ENCODE data around the gene GATD1. TPM values are rescaled to one million over a fixed set of nuclear protein-coding genes. Genes with fewer than 3 reads are reported as not detected.

GATD1 gene
- total RNA-seq, 1 experiment from 2014 or later: 22.8 TPM

DNA sequence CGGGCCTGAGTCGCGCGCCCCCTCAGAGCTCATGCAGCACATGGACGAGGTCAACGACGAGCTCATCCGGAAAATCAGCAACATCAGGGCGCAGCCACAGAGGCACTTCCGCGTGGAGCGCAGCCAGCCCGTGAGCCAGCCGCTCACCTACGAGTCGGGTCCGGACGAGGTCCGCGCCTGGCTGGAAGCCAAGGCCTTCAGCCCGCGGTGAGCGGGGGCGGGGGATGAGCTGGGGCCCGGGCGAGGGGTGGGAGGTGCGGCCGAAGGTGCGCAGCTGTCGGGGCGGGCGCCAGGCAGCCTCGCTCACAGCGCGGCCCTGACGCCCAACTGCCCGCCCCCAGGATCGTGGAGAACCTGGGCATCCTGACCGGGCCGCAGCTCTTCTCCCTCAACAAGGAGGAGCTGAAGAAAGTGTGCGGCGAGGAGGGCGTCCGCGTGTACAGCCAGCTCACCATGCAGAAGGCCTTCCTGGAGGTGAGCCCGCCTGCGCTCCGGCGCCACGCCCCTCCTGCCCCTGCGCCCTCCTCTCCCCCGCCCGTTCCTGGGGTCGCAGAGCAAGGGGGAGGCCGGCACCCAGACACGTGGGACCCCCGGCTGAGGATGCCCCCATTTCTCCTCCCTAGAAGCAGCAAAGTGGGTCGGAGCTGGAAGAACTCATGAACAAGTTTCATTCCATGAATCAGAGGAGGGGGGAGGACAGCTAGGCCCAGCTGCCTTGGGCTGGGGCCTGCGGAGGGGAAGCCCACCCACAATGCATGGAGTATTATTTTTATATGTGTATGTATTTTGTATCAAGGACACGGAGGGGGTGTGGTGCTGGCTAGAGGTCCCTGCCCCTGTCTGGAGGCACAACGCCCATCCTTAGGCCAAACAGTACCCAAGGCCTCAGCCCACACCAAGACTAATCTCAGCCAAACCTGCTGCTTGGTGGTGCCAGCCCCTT lies 50.7 kb downstream of the GATD1 start:
- no peak for DNase-seq (ENCODE audit: low read depth, low spot score)
- in situ Hi-C loops (cut with HindIII; ENCODE audit: low pct_unique_long_range_greater_than_20kb, low sequenced_read_pairs): no loop called here

- in situ Hi-C loops (cut with HindIII; ENCODE audit: low pct_unique_long_range_greater_than_20kb, low sequenced_read_pairs): no loop called here
- no peak for DNase-seq (ENCODE audit: low read depth, low spot score)
Measured at GRCh38 chr11:725624-726202, 51.6 kb downstream of the GATD1 start.

- in situ Hi-C loops (cut with HindIII; ENCODE audit: low pct_unique_long_range_greater_than_20kb, low sequenced_read_pairs): no loop called here
Measured at GRCh38 chr11:724778-725386, 52.4 kb downstream of the GATD1 start.

GRCh38 chr11:724049-724777 lies 53.1 kb downstream of the GATD1 start:
- no peak for DNase-seq (ENCODE audit: low read depth, low spot score)
- in situ Hi-C loops (cut with HindIII; ENCODE audit: low pct_unique_long_range_greater_than_20kb, low sequenced_read_pairs): no loop called here

More at GRCh38 chr11:724778-725386, 52.4 kb downstream of the GATD1 start:
- DNase-seq (ENCODE audit: low read depth, low spot score): no peak

- peak; percentile 60 for DNase-seq (ENCODE audit: low read depth, low spot score)
- in situ Hi-C loops (cut with HindIII; ENCODE audit: low pct_unique_long_range_greater_than_20kb, low sequenced_read_pairs): no loop called here
Measured at GRCh38 chr11:723120-723883, 54.0 kb downstream of the GATD1 start.

- in situ Hi-C loops (cut with HindIII; ENCODE audit: low pct_unique_long_range_greater_than_20kb, low sequenced_read_pairs): no loop called here
- no peak for DNase-seq (ENCODE audit: low read depth, low spot score)
Measured at GRCh38 chr11:722346-722811, 54.9 kb downstream of the GATD1 start.

DNA sequence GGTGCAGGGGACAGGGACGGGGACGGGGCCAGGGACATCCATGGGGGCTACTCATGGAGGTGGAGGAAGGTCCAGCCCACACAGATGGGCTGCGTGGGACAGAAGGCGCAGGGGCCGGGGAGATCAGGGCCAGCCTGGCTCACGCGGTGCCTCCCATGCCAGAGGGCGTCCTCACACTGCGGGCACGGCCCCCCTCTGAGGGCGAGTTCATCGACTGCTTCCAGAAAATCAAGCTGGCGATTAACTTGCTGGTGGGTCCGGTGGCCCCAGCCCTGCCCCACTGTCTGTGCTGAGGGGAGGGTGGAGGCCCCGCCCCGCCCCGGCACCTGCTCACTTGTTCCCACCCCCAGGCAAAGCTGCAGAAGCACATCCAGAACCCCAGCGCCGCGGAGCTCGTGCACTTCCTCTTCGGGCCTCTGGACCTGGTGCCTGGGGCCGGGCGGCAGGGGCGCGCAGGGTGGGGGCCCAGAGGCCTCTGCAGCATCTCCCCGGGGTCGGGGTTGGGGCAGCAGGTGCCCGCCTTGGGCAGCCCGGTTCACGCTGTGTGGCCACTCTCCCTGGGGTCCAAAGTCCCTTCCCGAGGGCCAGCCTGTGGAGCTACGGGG lies 55.4 kb downstream of the GATD1 start:
- DNase-seq (ENCODE audit: low read depth, low spot score): no peak
- in situ Hi-C loops (cut with HindIII; ENCODE audit: low pct_unique_long_range_greater_than_20kb, low sequenced_read_pairs): no loop called here

- DNase-seq (ENCODE audit: low read depth, low spot score): no peak
- in situ Hi-C loops (cut with HindIII; ENCODE audit: low pct_unique_long_range_greater_than_20kb, low sequenced_read_pairs): no loop called here
Measured at GRCh38 chr11:721247-721740, 56.0 kb downstream of the GATD1 start.

GRCh38 chr11:720642-721246 lies 56.5 kb downstream of the GATD1 start:
- in situ Hi-C loops (cut with HindIII; ENCODE audit: low pct_unique_long_range_greater_than_20kb, low sequenced_read_pairs): no loop called here
- no peak for DNase-seq (ENCODE audit: low read depth, low spot score)

GRCh38 chr11:720017-720641 lies 57.2 kb downstream of the GATD1 start:
- DNase-seq (ENCODE audit: low read depth, low spot score): no peak
- in situ Hi-C loops (cut with HindIII; ENCODE audit: low pct_unique_long_range_greater_than_20kb, low sequenced_read_pairs): no loop called here

GRCh38 chr11:719214-720016 lies 57.9 kb downstream of the GATD1 start:
- DNase-seq (ENCODE audit: low read depth, low spot score): no peak
- in situ Hi-C loops (cut with HindIII; ENCODE audit: low pct_unique_long_range_greater_than_20kb, low sequenced_read_pairs): no loop called here

Small RNA genes within 50 kb of the gene (small RNA-seq; reads per million reads assigned to genes)
- gene SNORA52: 0 reads per million in 2 experiments

Other genes starting within 250 kb of the GATD1 start
- gene HRAS, start 241.9 kb downstream of the GATD1 start, total RNA-seq (2014; rRNA removed; shearing (Covaris generic)): 48.3 and 55.6 TPM in 2 replicates
- gene LRRC56, start 240.0 kb downstream of the GATD1 start, total RNA-seq (2014; rRNA removed; shearing (Covaris generic)): 0.11 and 0.13 TPM in 2 replicates
- gene LMNTD2, start 216.7 kb downstream of the GATD1 start, total RNA-seq (2014; rRNA removed; shearing (Covaris generic)): 1.8 and 2.1 TPM in 2 replicates
- gene RASSF7, start 216.5 kb downstream of the GATD1 start, total RNA-seq (2014; rRNA removed; shearing (Covaris generic)): 7.8 and 8.0 TPM in 2 replicates
- gene PHRF1, start 201.0 kb downstream of the GATD1 start, total RNA-seq (2014; rRNA removed; shearing (Covaris generic)): 22.0 and 22.6 TPM in 2 replicates
- 3.5 and 3.7 TPM in 2 replicates for gene IRF7, start 161.5 kb downstream of the GATD1 start, total RNA-seq (2014; rRNA removed; shearing (Covaris generic))
- not detected in 2 replicates for gene CDHR5, start 152.5 kb downstream of the GATD1 start, total RNA-seq (2014; rRNA removed; shearing (Covaris generic))
- gene SCT, start 150.3 kb downstream of the GATD1 start, total RNA-seq (2014; rRNA removed; shearing (Covaris generic)): not detected in 2 replicates
- gene DRD4, start 140.2 kb downstream of the GATD1 start, total RNA-seq (2014; rRNA removed; shearing (Covaris generic)): not detected in 2 replicates
- 26.1 and 33.8 TPM in 2 replicates for gene DEAF1, start 82.3 kb downstream of the GATD1 start, total RNA-seq (2014; rRNA removed; shearing (Covaris generic))
- gene TMEM80, start 81.7 kb downstream of the GATD1 start, total RNA-seq (2014; rRNA removed; shearing (Covaris generic)): 6.5 and 10.8 TPM in 2 replicates
- 0.61 and 3.0 TPM in 2 replicates for gene EPS8L2, start 71.3 kb downstream of the GATD1 start, total RNA-seq (2014; rRNA removed; shearing (Covaris generic))
- gene TALDO1, start 30.0 kb downstream of the GATD1 start, total RNA-seq (2014; rRNA removed; shearing (Covaris generic)): 206 and 219 TPM in 2 replicates
- gene CEND1, start 12.6 kb upstream of the GATD1 start, total RNA-seq (2014; rRNA removed; shearing (Covaris generic)): 0.53 TPM in 1 of 2 replicates, not detected in the other
- gene SLC25A22, start 20.8 kb upstream of the GATD1 start, total RNA-seq (2014; rRNA removed; shearing (Covaris generic)): 16.2 and 16.3 TPM in 2 replicates
- 4.2 and 6.1 TPM in 2 replicates for gene PIDD1, start 27.7 kb upstream of the GATD1 start, total RNA-seq (2014; rRNA removed; shearing (Covaris generic))
- 1,043 and 1,055 TPM in 2 replicates for gene RPLP2, start 32.5 kb upstream of the GATD1 start, total RNA-seq (2014; rRNA removed; shearing (Covaris generic))
- gene PNPLA2, start 41.4 kb upstream of the GATD1 start, total RNA-seq (2014; rRNA removed; shearing (Covaris generic)): 6.3 and 7.9 TPM in 2 replicates
- not detected in 2 replicates for gene CRACR2B, start 50.4 kb upstream of the GATD1 start, total RNA-seq (2014; rRNA removed; shearing (Covaris generic))
- gene CD151, start 55.5 kb upstream of the GATD1 start, total RNA-seq (2014; rRNA removed; shearing (Covaris generic)): 228 and 233 TPM in 2 replicates
- 397 and 411 TPM in 2 replicates for gene POLR2L, start 65.0 kb upstream of the GATD1 start, total RNA-seq (2014; rRNA removed; shearing (Covaris generic))
- 150 and 167 TPM in 2 replicates for gene TSPAN4, start 65.4 kb upstream of the GATD1 start, total RNA-seq (2014; rRNA removed; shearing (Covaris generic))
- 21.8 and 31.0 TPM in 2 replicates for gene CHID1, start 133.3 kb upstream of the GATD1 start, total RNA-seq (2014; rRNA removed; shearing (Covaris generic))
- gene AP2A2, start 148.4 kb upstream of the GATD1 start, total RNA-seq (2014; rRNA removed; shearing (Covaris generic)): 14.6 and 16.2 TPM in 2 replicates